CD4-positive, CD25-positive, alpha-beta regulatory T cell (primary cell): Measurements from ENCODE around the gene CRNN. TPM values are rescaled to one million over a fixed set of nuclear protein-coding genes. Genes with fewer than 3 reads are reported as not detected.
A peak's percentile ranks its signal among the peaks of the same experiment; 100 is the strongest.

Experiments used
- ATAC-seq, 2 donors: fragments of 150-1000 bp; cut with Tn5 transposase; one replicate each; pipeline ENCODE4 v1.10.0; 2021; ENCODE audit warnings: low read depth in 2 of 2, moderate number of reproducible peaks in 2 of 2, moderate library complexity in 1 of 2
- DNase-seq, 3 donors: peaks; one replicate each; pipeline versions ENCODE4 v3.0.0 to v3.0.0-alpha.2; 2012 to 2022; ENCODE audit warnings: mixed read lengths in 1 of 3
- H3K27ac ChIP-seq: one replicate; pipeline ENCODE4 v1.7.0; 2013; ENCODE audit warnings: mild to moderate bottlenecking, low read length; ENCODE audit not compliant: insufficient read depth, poor library complexity, severe bottlenecking
- H3K27me3 ChIP-seq: one replicate; pipeline ENCODE4 v1.7.0; 2013; ENCODE audit warnings: low read length; ENCODE audit not compliant: control insufficient read depth, insufficient read depth
- H3K36me3 ChIP-seq: one replicate; pipeline ENCODE4 v1.7.0; 2013; ENCODE audit warnings: mild to moderate bottlenecking, low read length, moderate library complexity; ENCODE audit not compliant: control insufficient read depth, insufficient read depth
- H3K4me1 ChIP-seq: 2 replicates; pipeline ENCODE4 v1.7.0; 2013; ENCODE audit warnings: mild to moderate bottlenecking, low read length; ENCODE audit not compliant: insufficient read depth, control insufficient read depth, poor library complexity, severe bottlenecking
- H3K4me3 ChIP-seq: one replicate; pipeline ENCODE4 v1.7.0; 2013; ENCODE audit warnings: low read depth, mild to moderate bottlenecking, low read length, moderate library complexity
- H3K9me3 ChIP-seq, 2 experiments: 1 replicate in 1 of 2; 2 replicates in 1 of 2; pipeline ENCODE4 v1.7.0; 2013; ENCODE audit warnings: low read length in 2 of 2, mild to moderate bottlenecking in 1 of 2, moderate library complexity in 1 of 2; ENCODE audit not compliant: control insufficient read depth in 2 of 2
- H3K27ac Mint-ChIP-seq, 3 donors: one replicate each; pipeline ENCODE4 v1.8.0; 2020 to 2022; ENCODE audit warnings: mild to moderate bottlenecking in 3 of 3, mixed read lengths in 3 of 3, moderate library complexity in 2 of 3
- H3K27me3 Mint-ChIP-seq: one replicate; pipeline ENCODE4 v1.8.0; 2022; ENCODE audit warnings: mild to moderate bottlenecking, mixed read lengths
- H3K36me3 Mint-ChIP-seq: one replicate; pipeline ENCODE4 v1.8.0; 2020; ENCODE audit warnings: mixed read lengths
- H3K4me1 Mint-ChIP-seq, 4 donors: one replicate each; pipeline ENCODE4 v1.8.0; 2020 to 2022; ENCODE audit warnings: mixed read lengths in 4 of 4, mild to moderate bottlenecking in 1 of 4
- H3K4me3 Mint-ChIP-seq, 4 donors: one replicate each; pipeline ENCODE4 v1.8.0; 2020 to 2022; ENCODE audit warnings: mild to moderate bottlenecking in 4 of 4, mixed read lengths in 4 of 4, moderate library complexity in 3 of 4
- H3K9me3 Mint-ChIP-seq, 7 donors: one replicate each; pipeline ENCODE4 v1.8.0; 2020 to 2022; ENCODE audit warnings: mixed read lengths in 7 of 7, mild to moderate bottlenecking in 3 of 7, moderate library complexity in 2 of 7
- polyA plus RNA-seq, 4 donors: library from polyadenylated mRNA; unstranded; fragments of 300-500 nt; fragmentation: Illumina TruSeq; gene quantifications; one replicate each; pipeline ENCODE4 v1.2.3, GENCODE V29; 2021
- total RNA-seq: library from RNA; stranded (reverse); gene quantifications from one replicate; pipeline ENCODE4 v1.2.3, GENCODE V29; 2022

CRNN gene
- not detected for total RNA-seq
- polyA plus RNA-seq, result not detected

- Histone ChIP-seq H3K27ac (no peak within 1 kb of the TSS), H3K4me1 (no peaks in the 10 kb centered on the region), H3K27me3 (peaks cover 12% of the 10 kb centered on the region), H3K9me3 (no peaks in the 10 kb centered on the region), H3K4me3 (no peak within 1 kb of the TSS), H3K36me3 (no peaks in the 10 kb centered on the region)
- no peaks in the 10 kb centered on the region for H3K4me1 Mint-ChIP-seq
- DNase-seq, result no peak
- H3K36me3 Mint-ChIP-seq, result no peaks in the 10 kb centered on the region
- no peak within 1 kb of the TSS for H3K27ac Mint-ChIP-seq
- no peak within 1 kb of the TSS for H3K4me3 Mint-ChIP-seq
- peaks cover 0 to 4% (median 0%) of the 10 kb centered on the region in 7 donors for H3K9me3 Mint-ChIP-seq
- no peak for ATAC-seq
- peaks cover 10% of the 10 kb centered on the region for H3K27me3 Mint-ChIP-seq
These were observed at the start of gene CRNN for GRCh38 chr1:152413909-152414308. Gene CRNN, minus strand, starts transcription at chr1:152414263. Its CDS starts 2,030 bp downstream, at chr1:152412233.

GRCh38 chr1:152462636-152463035 is 48.6 kb upstream of the CRNN start:
- Mint-ChIP-seq H3K27me3 (peaks cover 17% of the 10 kb centered on the region), H3K4me1 (peaks cover 4 to 27% (median 18%) of the 10 kb centered on the region in 4 donors), H3K27ac (no peak overlapping the region), H3K36me3 (no peaks in the 10 kb centered on the region), H3K4me3 (no peak overlapping the region), H3K9me3 (peaks cover 0 to 5% (median 0%) of the 10 kb centered on the region in 7 donors)
- Histone ChIP-seq H3K9me3 (peaks cover 0 to 2% of the 10 kb centered on the region in 2 experiments), H3K4me3 (no peak overlapping the region), H3K27me3 (peaks cover 7% of the 10 kb centered on the region), H3K4me1 (peaks cover 8% of the 10 kb centered on the region), H3K36me3 (no peaks in the 10 kb centered on the region), H3K27ac (no peak overlapping the region)
- ATAC-seq, result no peak
- DNase-seq, result no peak

GRCh38 chr1:152461544-152461943 is 47.5 kb upstream of the CRNN start:
- Mint-ChIP-seq H3K9me3 (peaks cover 0 to 5% (median 0%) of the 10 kb centered on the region in 7 donors), H3K36me3 (no peaks in the 10 kb centered on the region), H3K27ac (peak overlapping the region in 1 of 3 donors; percentile 79), H3K4me1 (peaks cover 4 to 27% (median 18%) of the 10 kb centered on the region in 4 donors), H3K27me3 (peaks cover 10% of the 10 kb centered on the region), H3K4me3 (peak overlapping the region in 3 of 4 donors; percentile 36 to 88 (median 66))
- Histone ChIP-seq H3K9me3 (peaks cover 0 to 2% of the 10 kb centered on the region in 2 experiments), H3K27me3 (peaks cover 7% of the 10 kb centered on the region), H3K4me3 (no peak overlapping the region), H3K27ac (no peak overlapping the region), H3K36me3 (no peaks in the 10 kb centered on the region), H3K4me1 (peaks cover 8% of the 10 kb centered on the region)
- DNase-seq, result peak; percentile 33 to 77 (median 57)
- ATAC-seq, result peak in 1 of 2 donors; percentile 46

- H3K4me3 ChIP-seq, result peak overlapping the region; percentile 70
- peak overlapping the region; percentile 85 to 97 (median 93) for H3K27ac Mint-ChIP-seq
- no peak overlapping the region for H3K27ac ChIP-seq
These were observed 46.5 kb upstream of the CRNN start for GRCh38 chr1:152460529-152460899.

GRCh38 chr1:152459596-152460528 is 45.8 kb upstream of the CRNN start:
- H3K4me3 ChIP-seq, result peak overlapping the region; percentile 70
- H3K9me3 Mint-ChIP-seq, result no peaks in the 10 kb centered on the region

More at GRCh38 chr1:152460529-152460899, 46.5 kb upstream of the CRNN start:
- no peaks in the 10 kb centered on the region for H3K9me3 ChIP-seq
- DNase-seq, result no peak
- Mint-ChIP-seq H3K4me3 (peak overlapping the region in 3 of 4 donors; percentile 17 to 81 (median 29)), H3K9me3 (peaks cover 0 to 1% (median 0%) of the 10 kb centered on the region in 7 donors), H3K27me3 (peaks cover 6% of the 10 kb centered on the region), H3K4me1 (peaks cover 4 to 27% (median 18%) of the 10 kb centered on the region in 4 donors), H3K36me3 (no peaks in the 10 kb centered on the region)
- H3K36me3 ChIP-seq, result no peaks in the 10 kb centered on the region
- H3K4me1 ChIP-seq, result peaks cover 8% of the 10 kb centered on the region
- no peak for ATAC-seq
- no peaks in the 10 kb centered on the region for H3K27me3 ChIP-seq

GRCh38 chr1:152458384-152459185 is 44.5 kb upstream of the CRNN start:
- peak overlapping the region; percentile 35 to 52 (median 43) for H3K4me3 Mint-ChIP-seq
- peaks cover 0 to 1% (median 0%) of the 10 kb centered on the region in 7 donors for H3K9me3 Mint-ChIP-seq
- H3K27ac ChIP-seq, result no peak overlapping the region
- DNase-seq, result peak; percentile 52 to 84 (median 72)
- H3K4me1 Mint-ChIP-seq, result peaks cover 4 to 27% (median 18%) of the 10 kb centered on the region in 4 donors
- no peaks in the 10 kb centered on the region for H3K9me3 ChIP-seq
- peak overlapping the region; percentile 18 to 78 (median 27) for H3K27ac Mint-ChIP-seq
- no peaks in the 10 kb centered on the region for H3K36me3 Mint-ChIP-seq
- H3K36me3 ChIP-seq, result no peaks in the 10 kb centered on the region
- peak; percentile 64 to 69 for ATAC-seq
- peak overlapping the region; percentile 45 for H3K4me3 ChIP-seq
- H3K27me3 Mint-ChIP-seq, result peaks cover 12% of the 10 kb centered on the region
- no peaks in the 10 kb centered on the region for H3K27me3 ChIP-seq
- H3K4me1 ChIP-seq, result peaks cover 8% of the 10 kb centered on the region

More at GRCh38 chr1:152459596-152460528, 45.8 kb upstream of the CRNN start:
- no peaks in the 10 kb centered on the region for H3K36me3 ChIP-seq
- peak; percentile 54 to 61 for ATAC-seq
- no peaks in the 10 kb centered on the region for H3K9me3 ChIP-seq
- Mint-ChIP-seq H3K4me3 (peak overlapping the region; percentile 29 to 91 (median 85)), H3K36me3 (no peaks in the 10 kb centered on the region), H3K27ac (peak overlapping the region; percentile 85 to 97 (median 93)), H3K27me3 (peaks cover 6% of the 10 kb centered on the region), H3K4me1 (peaks cover 4 to 27% (median 18%) of the 10 kb centered on the region in 4 donors)
- H3K27me3 ChIP-seq, result no peaks in the 10 kb centered on the region
- peak; percentile 47 to 85 (median 66) for DNase-seq
- H3K4me1 ChIP-seq, result peaks cover 8% of the 10 kb centered on the region
- peak overlapping the region; percentile 48 for H3K27ac ChIP-seq

GRCh38 chr1:152457561-152457960 is 43.5 kb upstream of the CRNN start:
- H3K27ac Mint-ChIP-seq, result no peak overlapping the region
- H3K4me3 Mint-ChIP-seq, result no peak overlapping the region
- H3K4me3 ChIP-seq, result no peak overlapping the region
- no peak overlapping the region for H3K27ac ChIP-seq
- H3K36me3 Mint-ChIP-seq, result no peaks in the 10 kb centered on the region
- no peak for ATAC-seq
- H3K27me3 Mint-ChIP-seq, result peaks cover 12% of the 10 kb centered on the region
- peaks cover 8% of the 10 kb centered on the region for H3K4me1 ChIP-seq
- no peaks in the 10 kb centered on the region for H3K36me3 ChIP-seq
- no peak for DNase-seq
- peaks cover 0 to 1% (median 0%) of the 10 kb centered on the region in 7 donors for H3K9me3 Mint-ChIP-seq
- H3K9me3 ChIP-seq, result no peaks in the 10 kb centered on the region
- peaks cover 4 to 27% (median 18%) of the 10 kb centered on the region in 4 donors for H3K4me1 Mint-ChIP-seq
- no peaks in the 10 kb centered on the region for H3K27me3 ChIP-seq
